ENCODE results near the gene KCNC3.

DNA sequence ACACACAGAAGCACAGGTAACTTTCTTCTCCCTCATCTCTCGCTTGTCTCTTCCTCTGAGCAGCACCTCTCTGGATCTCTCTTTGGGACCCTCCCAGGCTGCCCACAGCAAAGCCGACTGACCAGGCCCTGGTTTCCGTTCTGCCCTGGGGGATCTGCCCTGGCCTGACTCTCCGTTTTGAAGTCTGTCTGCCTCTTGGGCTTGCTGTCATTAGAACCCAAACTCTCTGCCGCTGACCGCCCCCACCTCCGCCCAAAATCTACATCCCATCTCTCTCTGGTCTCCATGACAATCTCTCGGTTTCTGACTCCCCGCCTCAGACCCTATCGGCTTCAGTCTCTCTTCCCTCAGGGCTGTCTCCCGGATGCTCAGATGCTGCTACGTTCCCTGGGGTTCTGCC is 6.9 kb downstream of the KCNC3 start:
- no peak for TF ChIP-seq EZH2 (IDR thresholded peaks at IDR 0.05; ENCODE audit: borderline replicate concordance, low read length)
- TF ChIP-seq, protein P1, sequence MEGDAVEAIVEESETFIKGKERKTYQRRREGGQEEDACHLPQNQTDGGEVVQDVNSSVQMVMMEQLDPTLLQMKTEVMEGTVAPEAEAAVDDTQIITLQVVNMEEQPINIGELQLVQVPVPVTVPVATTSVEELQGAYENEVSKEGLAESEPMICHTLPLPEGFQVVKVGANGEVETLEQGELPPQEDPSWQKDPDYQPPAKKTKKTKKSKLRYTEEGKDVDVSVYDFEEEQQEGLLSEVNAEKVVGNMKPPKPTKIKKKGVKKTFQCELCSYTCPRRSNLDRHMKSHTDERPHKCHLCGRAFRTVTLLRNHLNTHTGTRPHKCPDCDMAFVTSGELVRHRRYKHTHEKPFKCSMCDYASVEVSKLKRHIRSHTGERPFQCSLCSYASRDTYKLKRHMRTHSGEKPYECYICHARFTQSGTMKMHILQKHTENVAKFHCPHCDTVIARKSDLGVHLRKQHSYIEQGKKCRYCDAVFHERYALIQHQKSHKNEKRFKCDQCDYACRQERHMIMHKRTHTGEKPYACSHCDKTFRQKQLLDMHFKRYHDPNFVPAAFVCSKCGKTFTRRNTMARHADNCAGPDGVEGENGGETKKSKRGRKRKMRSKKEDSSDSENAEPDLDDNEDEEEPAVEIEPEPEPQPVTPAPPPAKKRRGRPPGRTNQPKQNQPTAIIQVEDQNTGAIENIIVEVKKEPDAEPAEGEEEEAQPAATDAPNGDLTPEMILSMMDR (conservative IDR thresholded peaks at IDR 0.05 in 1 of 2, IDR thresholded peaks at IDR 0.05 in 1 of 2; ENCODE audit: extremely low read depth in 1 of 2, insufficient read depth in 1 of 2, low read depth in 1 of 2, low read length in 2 of 2) = no peak

All from mammary epithelial cell (primary cell).